MCF 10A (cell line): ENCODE data around the gene GRM8. TPM values are rescaled to one million over a fixed set of nuclear protein-coding genes. Genes with fewer than 3 reads are reported as not detected.

Source experiments
- BruUV-seq: library from RNA; stranded (reverse); fragments of 400-500 nt; replicated peaks from 2 replicates; lab custom pipeline; 2021; lab: Mats Ljungman, UMichigan
- CTCF ChIA-PET: fragments of 300-600 bp; sonication (Branson Sonifier 250); formaldehyde crosslinking; extraction: SDS; loops from one replicate; lab custom pipeline; 2021; ENCODE audit warnings: antibody characterized with exemption, inconsistent platforms; lab: Yijun Ruan, JAX
- POLR2A ChIA-PET: fragments of 300-600, 350-650 bp; sonication (Branson Sonifier 250); formaldehyde crosslinking; extraction: SDS; loops from one replicate; lab custom pipeline; 2020; ENCODE audit warnings: antibody characterized with exemption, inconsistent platforms; lab: Yijun Ruan, JAX
- DNase-seq: peaks from one replicate; pipeline ENCODE4 v3.0.0-alpha.2; 2018; ENCODE audit not compliant: unreplicated experiment
- H3K27ac Mint-ChIP-seq: one replicate; pipeline ENCODE4 v1.8.0; 2022; ENCODE audit warnings: mild to moderate bottlenecking, low read depth, mixed read lengths; ENCODE audit not compliant: unreplicated experiment
- H3K27me3 Mint-ChIP-seq: one replicate; pipeline ENCODE4 v1.8.0; 2022; ENCODE audit warnings: mixed read lengths; ENCODE audit not compliant: insufficient read depth, unreplicated experiment
- H3K36me3 Mint-ChIP-seq: one replicate; pipeline ENCODE4 v1.8.0; 2022; ENCODE audit warnings: mild to moderate bottlenecking, moderate library complexity, mixed read lengths; ENCODE audit not compliant: insufficient read depth, unreplicated experiment
- H3K4me1 Mint-ChIP-seq: one replicate; pipeline ENCODE4 v1.8.0; 2022; ENCODE audit warnings: mixed read lengths; ENCODE audit not compliant: insufficient read depth, unreplicated experiment
- H3K4me3 Mint-ChIP-seq: one replicate; pipeline ENCODE4 v1.8.0; 2022; ENCODE audit warnings: mild to moderate bottlenecking, moderate library complexity, mixed read lengths; ENCODE audit not compliant: unreplicated experiment
- H3K9me3 Mint-ChIP-seq: one replicate; pipeline ENCODE4 v1.8.0; 2022; ENCODE audit warnings: mixed read lengths; ENCODE audit not compliant: unreplicated experiment
- intact Hi-C: fragments of 100-400 bp; cut with micrococcal nuclease; formaldehyde crosslinking; loops from 2 replicates; pipeline ENCODE4 v1.14.1; 2022
- total RNA-seq: library from RNA; stranded (reverse); gene quantifications from 2 replicates; pipeline ENCODE4 v1.2.3, GENCODE V29; 2022
- TF ChIP-seq, protein P1 (sequence below): fragments of 200-600 bp; IDR thresholded peaks from one replicate; pipeline ENCODE4 v1.8.0; 2022; ENCODE audit warnings: antibody characterized with exemption, mild to moderate bottlenecking; ENCODE audit not compliant: unreplicated experiment

GRM8 gene
- total RNA-seq, 1 experiment from 2014 or later, result not detected

DNA sequence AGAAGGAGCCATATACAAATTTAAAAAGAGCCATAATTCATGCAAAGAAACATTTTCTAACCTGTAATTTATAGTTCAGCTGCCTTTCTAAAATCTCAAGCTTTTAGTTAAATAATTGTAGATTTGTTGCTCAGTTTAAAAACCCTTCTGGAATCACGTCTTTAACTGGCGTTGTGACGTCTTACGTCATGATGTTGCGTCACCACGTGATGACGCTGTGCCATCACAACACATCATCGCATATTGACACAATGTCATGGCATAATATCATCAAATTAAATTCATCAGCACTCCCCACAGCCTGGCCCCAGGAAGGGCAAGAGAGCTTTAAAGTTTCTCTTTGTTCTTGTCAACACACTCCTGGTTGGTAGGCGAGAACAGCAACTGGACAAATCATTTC, 194.8 kb downstream of the GRM8 start:
- intact Hi-C loops, result no loop called here
- H3K4me3 Mint-ChIP-seq, result no peak overlapping the region
- ChIA-PET CTCF (interaction anchor here (0.6 to 0.9 kb wide), 3 partner anchors 71 to 196 kb away, joined by 3 to 4 read pairs (median 3); no protein-coding TSS in a partner anchor), POLR2A (no interaction called here)
- H3K9me3 Mint-ChIP-seq, result no peaks in the 10 kb centered on the region
- H3K4me1 Mint-ChIP-seq, result no peaks in the 10 kb centered on the region
- H3K27me3 Mint-ChIP-seq, result peaks cover 11% of the 10 kb centered on the region
- H3K27ac Mint-ChIP-seq, result no peak overlapping the region
- TF ChIP-seq, protein P1, sequence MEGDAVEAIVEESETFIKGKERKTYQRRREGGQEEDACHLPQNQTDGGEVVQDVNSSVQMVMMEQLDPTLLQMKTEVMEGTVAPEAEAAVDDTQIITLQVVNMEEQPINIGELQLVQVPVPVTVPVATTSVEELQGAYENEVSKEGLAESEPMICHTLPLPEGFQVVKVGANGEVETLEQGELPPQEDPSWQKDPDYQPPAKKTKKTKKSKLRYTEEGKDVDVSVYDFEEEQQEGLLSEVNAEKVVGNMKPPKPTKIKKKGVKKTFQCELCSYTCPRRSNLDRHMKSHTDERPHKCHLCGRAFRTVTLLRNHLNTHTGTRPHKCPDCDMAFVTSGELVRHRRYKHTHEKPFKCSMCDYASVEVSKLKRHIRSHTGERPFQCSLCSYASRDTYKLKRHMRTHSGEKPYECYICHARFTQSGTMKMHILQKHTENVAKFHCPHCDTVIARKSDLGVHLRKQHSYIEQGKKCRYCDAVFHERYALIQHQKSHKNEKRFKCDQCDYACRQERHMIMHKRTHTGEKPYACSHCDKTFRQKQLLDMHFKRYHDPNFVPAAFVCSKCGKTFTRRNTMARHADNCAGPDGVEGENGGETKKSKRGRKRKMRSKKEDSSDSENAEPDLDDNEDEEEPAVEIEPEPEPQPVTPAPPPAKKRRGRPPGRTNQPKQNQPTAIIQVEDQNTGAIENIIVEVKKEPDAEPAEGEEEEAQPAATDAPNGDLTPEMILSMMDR, result no peak
- DNase-seq, result no peak
- BruUV-seq, result no TSS peak
- H3K36me3 Mint-ChIP-seq, result no peaks in the 10 kb centered on the region

DNA sequence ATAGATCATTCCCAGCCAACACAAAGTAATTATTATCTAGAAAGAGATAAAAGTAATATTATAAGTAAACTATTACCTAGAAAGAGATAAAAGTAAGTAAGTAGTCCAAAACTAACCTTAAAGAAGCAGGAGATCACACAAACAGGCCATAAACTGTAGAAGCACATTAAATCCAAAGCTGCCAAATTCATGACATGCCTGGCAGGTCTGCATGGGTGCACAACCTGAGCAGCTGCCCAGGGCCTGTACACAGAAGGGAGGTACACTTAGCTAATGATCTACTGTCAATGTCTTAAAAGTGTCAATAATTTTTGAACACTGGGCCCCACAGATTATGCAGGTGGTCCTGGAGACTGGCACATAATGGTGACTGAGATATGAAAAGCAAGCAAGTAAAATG, 196.5 kb downstream of the GRM8 start:
- Mint-ChIP-seq H3K36me3 (no peaks in the 10 kb centered on the region), H3K27ac (no peak overlapping the region), H3K9me3 (no peaks in the 10 kb centered on the region), H3K4me3 (no peak overlapping the region), H3K4me1 (no peaks in the 10 kb centered on the region), H3K27me3 (peaks cover 11% of the 10 kb centered on the region)
- no TSS peak for BruUV-seq
- TF ChIP-seq, protein P1, result no peak
- CTCF ChIA-PET, result interaction anchor here (1.0 kb wide), 1 partner anchor 37 kb away, joined by 4 read pairs; no protein-coding TSS in a partner anchor
- POLR2A ChIA-PET, result no interaction called here
- no peak for DNase-seq
- intact Hi-C loops, result no loop called here

DNA sequence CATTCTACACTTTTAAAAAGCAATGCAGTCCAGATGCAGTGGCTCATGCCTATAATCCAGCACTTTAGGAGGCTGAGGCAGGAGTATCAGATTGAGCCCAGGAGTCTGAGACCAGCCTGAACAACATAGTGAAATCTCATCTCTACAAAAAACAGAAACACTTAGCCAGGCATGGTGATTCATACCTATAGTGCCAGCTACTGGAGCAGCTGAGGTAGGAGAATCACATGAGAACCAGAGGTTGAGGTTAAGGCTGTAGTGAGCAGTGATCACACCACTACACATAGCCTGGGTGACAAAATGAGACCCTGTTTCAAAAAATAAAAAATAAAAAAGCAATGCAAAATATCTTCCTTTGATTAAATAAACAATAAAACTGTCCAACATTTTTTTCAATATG, 205.2 kb downstream of the GRM8 start:
- TF ChIP-seq, protein P1, result no peak
- no peak for DNase-seq
- Mint-ChIP-seq H3K4me3 (no peak overlapping the region), H3K9me3 (no peaks in the 10 kb centered on the region), H3K27me3 (peaks cover 14% of the 10 kb centered on the region), H3K27ac (no peak overlapping the region), H3K4me1 (no peaks in the 10 kb centered on the region), H3K36me3 (no peaks in the 10 kb centered on the region)
- ChIA-PET POLR2A (no interaction called here), CTCF (interaction anchor here (1.0 kb wide), 1 partner anchor 207 kb away, joined by 3 read pairs; no protein-coding TSS in a partner anchor)
- intact Hi-C loops, result no loop called here
- BruUV-seq, result no TSS peak

DNA sequence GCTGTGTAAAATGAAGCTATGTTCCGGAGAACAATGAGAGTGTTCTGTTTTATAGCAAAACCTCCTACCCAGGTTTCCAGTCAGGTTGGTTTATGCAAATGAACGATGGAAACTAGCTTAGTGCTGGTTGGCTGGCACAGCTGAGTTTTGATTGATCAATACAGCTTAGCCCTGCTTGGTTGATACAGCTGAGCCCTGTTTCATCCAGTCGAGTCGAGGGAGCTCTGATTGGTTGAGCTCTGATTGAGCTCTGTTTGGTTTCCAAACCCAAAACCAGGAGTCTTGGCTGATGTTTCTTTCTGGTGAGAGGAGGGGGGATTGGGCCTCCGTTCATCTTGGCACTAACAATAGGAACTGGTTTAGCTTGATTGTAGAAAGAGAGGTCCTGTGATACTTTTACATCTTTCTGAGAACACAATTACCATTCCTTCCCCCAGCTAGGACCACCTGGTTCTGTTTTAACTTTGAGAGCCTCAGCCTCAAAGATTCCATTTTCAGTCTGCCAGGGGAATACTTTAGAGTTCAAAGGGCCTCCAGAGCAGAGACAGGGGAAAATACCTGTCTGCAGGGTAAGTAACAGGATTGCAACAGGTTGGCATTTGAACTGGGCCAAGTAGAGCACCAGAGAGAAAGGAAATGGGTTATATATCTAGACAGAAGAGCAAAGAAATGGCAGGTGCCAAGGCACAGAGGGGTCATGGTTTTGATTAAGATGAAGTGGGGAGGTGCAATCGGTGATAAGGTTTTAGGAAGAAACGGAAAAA, 210.9 kb downstream of the GRM8 start:
- intact Hi-C loops, result no loop called here
- ChIA-PET CTCF (interaction anchor here (0.6 kb wide), 1 partner anchor 13 kb away, joined by 3 read pairs; no protein-coding TSS in a partner anchor), POLR2A (no interaction called here)
- Mint-ChIP-seq H3K4me3 (no peak overlapping the region), H3K27ac (no peak overlapping the region), H3K27me3 (no peaks in the 10 kb centered on the region), H3K9me3 (no peaks in the 10 kb centered on the region), H3K36me3 (no peaks in the 10 kb centered on the region), H3K4me1 (no peaks in the 10 kb centered on the region)
- BruUV-seq, result no TSS peak
- DNase-seq, result no peak
- TF ChIP-seq, protein P1, result no peak
